ENCODE data around the gene LINC00305. TPM values are rescaled to one million over a fixed set of nuclear protein-coding genes. Genes with fewer than 3 reads are reported as not detected.

LINC00305 gene
- total RNA-seq = not detected in 2 replicates

DNA sequence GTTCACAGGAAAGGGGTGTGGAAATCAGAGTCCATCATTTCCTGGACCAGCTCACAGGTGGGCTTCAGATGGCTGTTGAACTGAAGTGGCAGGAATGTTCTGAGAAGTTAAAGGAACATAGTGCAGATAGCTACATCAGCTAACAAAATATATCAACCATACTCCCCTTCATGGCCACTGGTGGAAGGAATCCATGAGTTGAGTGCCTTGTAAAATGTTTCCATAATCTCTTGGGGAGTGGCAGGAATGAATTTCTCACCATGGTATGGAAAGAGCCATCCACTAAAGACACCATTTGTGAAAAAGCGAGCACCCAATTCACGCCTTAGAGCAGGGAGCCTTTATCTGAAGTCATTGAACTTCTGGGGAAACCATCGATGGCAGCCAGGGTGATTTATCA, at the start of gene LINC00305:
TSS of gene LINC00305 (minus strand) at position 101 of the 400 bp plus-strand sequence.

Other genes with a start within 250 kb of the LINC00305 start
- gene SERPINB10, start 241.1 kb downstream of the LINC00305 start, total RNA-seq = not detected in 2 replicates
- gene HMSD, start 199.8 kb downstream of the LINC00305 start, total RNA-seq = not detected in 2 replicates
- gene SERPINB8, start 179.0 kb downstream of the LINC00305 start, total RNA-seq = 25.8 and 43.9 TPM in 2 replicates

Data from vein endothelial cell (primary cell).